Left lung (tissue), 10 donors: Measurements from ENCODE around the gene PKD1. TPM values are rescaled to one million over a fixed set of nuclear protein-coding genes. Genes with fewer than 3 reads are reported as not detected.
A peak's percentile ranks its signal among the peaks of the same experiment; 100 is the strongest.

Source experiments
- ATAC-seq: fragments of 200-7000 bp; cut with Tn5 transposase; one replicate; pipeline ENCODE4 v1.9.1; 2020; ENCODE audit warnings: moderate library complexity
- DNase-seq, 4 donors: peaks; one replicate each; pipeline ENCODE4 v3.0.0-alpha.2; 2013 to 2020
- H3K27ac ChIP-seq, 2 donors: fragments of 200-600 bp; sonication (generic) in 1 of 2; one replicate each; pipeline versions ENCODE4 v1.5.0 to v1.8.0; 2020 to 2021
- H3K27me3 ChIP-seq, 2 donors: fragments of 200-600 bp; sonication (generic) in 1 of 2; one replicate each; pipeline versions ENCODE4 v1.5.0 to v1.8.0; 2020 to 2021
- H3K36me3 ChIP-seq, 2 donors: fragments of 200-600 bp; sonication (generic) in 1 of 2; one replicate each; pipeline versions ENCODE4 v1.5.0 to v1.8.0; 2020 to 2021
- H3K4me1 ChIP-seq, 2 donors: fragments of 200-600 bp; one replicate each; pipeline ENCODE4 v1.8.0; 2021
- H3K4me3 ChIP-seq, 2 donors: fragments of 200-600 bp; sonication (generic) in 1 of 2; one replicate each; pipeline versions ENCODE4 v1.5.0 to v1.8.0; 2020 to 2021; ENCODE audit warnings: mild to moderate bottlenecking in 1 of 2
- H3K9me3 ChIP-seq, 2 donors: fragments of 200-600 bp; sonication (generic) in 1 of 2; one replicate each; pipeline versions ENCODE4 v1.5.0 to v1.8.0; 2020 to 2021
- CTCF ChIP-seq, 2 donors: fragments of 200-600 bp; sonication (generic) in 1 of 2; IDR thresholded peaks; one replicate each; pipeline versions ENCODE4 v1.5.0 to v1.8.0; 2021; ENCODE audit warnings: antibody characterized with exemption in 2 of 2
- intact Hi-C, 2 donors: fragments of 100-400 bp; cut with DNase I; formaldehyde crosslinking; loops; one replicate each; pipeline versions ENCODE4 v1.11.2 to v1.14.2; 2022
- polyA plus RNA-seq, 6 donors: library from polyadenylated mRNA; unstranded; fragments of 120-200 nt; gene quantifications; one replicate each; pipeline ENCODE4 v1.2.1, GENCODE V29; 2013; ENCODE audit not compliant: insufficient read length in 6 of 6
- total RNA-seq, 2 donors: library from RNA; stranded (reverse); fragmentation: NEBNext Ultra II Directional; extraction: Animal tissue kit (Norgen Biotek cat#: 25700); gene quantifications; one replicate each; pipeline ENCODE4 v1.2.1, GENCODE V29; 2021
- donor health status: DM: no; HTN: yes; CAD: no.
- donor health status: DM: no; HTN: no; CAD: no.

PKD1 gene
- total and polyA plus RNA-seq, 8 donors: 63.2 to 165 (median 101) TPM

- H3K4me3 ChIP-seq: peak within 1 kb of the TSS; percentile 81 to 95
- no peaks in the 10 kb centered on the region for H3K9me3 ChIP-seq
- DNase-seq (peak; percentile 98 to 100 (median 100)), ATAC-seq (peak; percentile 91)
- H3K36me3 ChIP-seq: peaks cover 0 to 24% of the 10 kb centered on the region in 2 donors
- peak in 1 of 2 donors; percentile 16 for TF ChIP-seq CTCF (IDR thresholded peaks at IDR 0.05)
- intact Hi-C loops: no loop called here
- H3K27ac ChIP-seq: peak within 1 kb of the TSS; percentile 67 to 93
- H3K27me3 ChIP-seq: no peaks in the 10 kb centered on the region
- H3K4me1 ChIP-seq: peaks cover 61 to 81% of the 10 kb centered on the region in 2 donors
Observed at GRCh38 chr16:2155091-2155950, 19.6 kb upstream of the PKD1 start, which contains the start of gene TRAF7. Gene TRAF7 (plus strand): TSS chr16:2155782. CDS start chr16:2163921, 8,139 bp downstream.

- TF ChIP-seq CTCF (IDR thresholded peaks at IDR 0.05): no peak
- intact Hi-C loops: loop anchor here in 1 of 2 donors (5.0 kb wide), 1 partner anchor 132 kb away; no protein-coding TSS in a partner anchor
- H3K4me1 ChIP-seq: peaks cover 56 to 82% of the 10 kb centered on the region in 2 donors
Observed at GRCh38 chr16:2154533-2155090, 18.9 kb upstream of the PKD1 start.

GRCh38 chr16:2152695-2153506 lies 17.2 kb upstream of the PKD1 start:
- no peak for TF ChIP-seq CTCF (IDR thresholded peaks at IDR 0.05)
- intact Hi-C loops: loop anchor here in 1 of 2 donors (5.0 kb wide), 1 partner anchor 131 kb away; no protein-coding TSS in a partner anchor
- peak in 1 of 4 donors; percentile 80 for DNase-seq

More at GRCh38 chr16:2154533-2155090, 18.9 kb upstream of the PKD1 start:
- Histone ChIP-seq H3K27me3 (peaks cover 0 to 6% of the 10 kb centered on the region in 2 donors), H3K9me3 (no peaks in the 10 kb centered on the region), H3K27ac (peak overlapping the region; percentile 62 to 93), H3K36me3 (peaks cover 0 to 24% of the 10 kb centered on the region in 2 donors), H3K4me3 (peak overlapping the region; percentile 81 to 95)
- ATAC-seq: no peak
- DNase-seq: no peak

GRCh38 chr16:2151188-2152091 lies 15.7 kb upstream of the PKD1 start:
- Histone ChIP-seq H3K4me3 (peak overlapping the region in 1 of 2 donors; percentile 81), H3K36me3 (peaks cover 0 to 24% of the 10 kb centered on the region in 2 donors), H3K9me3 (no peaks in the 10 kb centered on the region), H3K4me1 (peaks cover 48 to 70% of the 10 kb centered on the region in 2 donors), H3K27me3 (peaks cover 0 to 26% of the 10 kb centered on the region in 2 donors), H3K27ac (no peak overlapping the region)
- no peak for ATAC-seq
- no peak for DNase-seq
- TF ChIP-seq CTCF (IDR thresholded peaks at IDR 0.05): no peak
- intact Hi-C loops: loop anchor here in 1 of 2 donors (5.0 kb wide), 1 partner anchor 129 kb away; no protein-coding TSS in a partner anchor

More at GRCh38 chr16:2152695-2153506, 17.2 kb upstream of the PKD1 start:
- Histone ChIP-seq H3K4me1 (peaks cover 58 to 80% of the 10 kb centered on the region in 2 donors), H3K9me3 (no peaks in the 10 kb centered on the region), H3K27me3 (peaks cover 0 to 23% of the 10 kb centered on the region in 2 donors), H3K27ac (peak overlapping the region; percentile 51 to 93), H3K36me3 (peaks cover 0 to 24% of the 10 kb centered on the region in 2 donors), H3K4me3 (peak overlapping the region; percentile 81 to 95)
- ATAC-seq: no peak
